IMR-90 (cell line): ENCODE results near the gene ZDHHC11B. TPM values are rescaled to one million over a fixed set of nuclear protein-coding genes. Genes with fewer than 3 reads are reported as not detected.
"Not testable (repeated sequence)": the region's sequence is repeated elsewhere in the genome, so short reads cannot be mapped to it uniquely, and the experiment has no call there.

Experiments used
- ATAC-seq: fragments of 200-7000 bp; cut with Tn5 transposase; 2 replicates; pipeline ENCODE4 v1.9.1; 2020; ENCODE audit warnings: low read depth, mild to moderate bottlenecking, moderate library complexity
- BruUV-seq: library from RNA; stranded (reverse); fragments of 400-500 nt; replicated peaks from 2 replicates; lab custom pipeline; 2021; lab: Mats Ljungman, UMichigan
- CTCF ChIA-PET: fragments of 300-600 bp; formaldehyde crosslinking; extraction: SDS; loops from one replicate; lab custom pipeline; 2021; ENCODE audit warnings: antibody characterized with exemption; lab: Yijun Ruan, JAX
- POLR2A ChIA-PET: fragments of 300-600 bp; sonication (Branson Sonifier 250); formaldehyde crosslinking; loops from one replicate; lab custom pipeline; 2022; ENCODE audit warnings: antibody characterized with exemption; ENCODE audit not compliant: unreplicated experiment; lab: Charles Lee
- DNase-seq: peaks from one replicate; pipeline ENCODE4 v3.0.0; 2013
- H2AFZ ChIP-seq: replicated peaks from 2 replicates; pipeline ENCODE3; 2013; ENCODE audit warnings: low read length, mild to moderate bottlenecking; ENCODE audit not compliant: poor library complexity
- H2AK5ac ChIP-seq: 2 replicates; pipeline ENCODE4 v1.6.1; 2013; ENCODE audit warnings: low read depth, low read length, inconsistent platforms
- H2AK9ac ChIP-seq: replicated peaks from 2 replicates; pipeline ENCODE3; 2013; ENCODE audit warnings: mild to moderate bottlenecking, low read depth, low read length, moderate library complexity; ENCODE audit not compliant: poor library complexity
- H2BK120ac ChIP-seq: 2 replicates; pipeline ENCODE4 v1.6.1; 2013; ENCODE audit warnings: low read depth, low read length, inconsistent platforms
- H2BK15ac ChIP-seq: 3 replicates; pipeline ENCODE4 v1.6.1; 2013; ENCODE audit warnings: low read depth, low read length, inconsistent platforms
- H2BK20ac ChIP-seq: 2 replicates; pipeline ENCODE4 v1.6.1; 2013; ENCODE audit warnings: low read depth, mild to moderate bottlenecking, inconsistent platforms, low read length, moderate library complexity
- H2BK5ac ChIP-seq: 2 replicates; pipeline ENCODE4 v1.6.1; 2013; ENCODE audit warnings: mild to moderate bottlenecking, low read depth, low read length, inconsistent platforms; ENCODE audit not compliant: poor library complexity, severe bottlenecking
- H3K14ac ChIP-seq: replicated peaks from 2 replicates; pipeline ENCODE4 v1.6.1; 2013; ENCODE audit warnings: low read depth, low read length, inconsistent platforms
- H3K18ac ChIP-seq: 2 replicates; pipeline ENCODE4 v1.6.1; 2013; ENCODE audit warnings: low read depth, low read length, control low read depth
- H3K23ac ChIP-seq: 2 replicates; pipeline ENCODE4 v1.6.1; 2013; ENCODE audit warnings: low read depth, low read length, inconsistent platforms
- H3K27ac ChIP-seq: 2 replicates; pipeline ENCODE4 v1.5.1; 2013; ENCODE audit warnings: mild to moderate bottlenecking, control low read depth, low read length; ENCODE audit not compliant: insufficient read depth
- H3K27me3 ChIP-seq: 2 replicates; pipeline ENCODE4 v1.6.1; 2013; ENCODE audit warnings: low read length; ENCODE audit not compliant: control insufficient read depth, insufficient read depth
- H3K36me3 ChIP-seq: 2 replicates; pipeline ENCODE4 v1.6.1; 2013; ENCODE audit warnings: low read length, mixed read lengths; ENCODE audit not compliant: control insufficient read depth, insufficient read depth
- H3K4ac ChIP-seq: 2 replicates; pipeline ENCODE4 v1.6.1; 2013; ENCODE audit warnings: low read depth, low read length, inconsistent platforms
- H3K4me1 ChIP-seq: 2 replicates; pipeline ENCODE4 v1.6.1; 2013; ENCODE audit warnings: low read length, mixed read lengths; ENCODE audit not compliant: control insufficient read depth, insufficient read depth
- H3K4me2 ChIP-seq: 2 replicates; pipeline ENCODE4 v1.6.1; 2013; ENCODE audit warnings: low read depth, mild to moderate bottlenecking, control low read depth, low read length, moderate library complexity
- H3K4me3 ChIP-seq: 2 replicates; pipeline ENCODE4 v1.5.1; 2013; ENCODE audit warnings: low read depth, mild to moderate bottlenecking, control low read depth, low read length, moderate library complexity; ENCODE audit not compliant: insufficient read depth
- H3K56ac ChIP-seq: 2 replicates; pipeline ENCODE4 v1.6.1; 2013; ENCODE audit warnings: low read length, inconsistent platforms; ENCODE audit not compliant: insufficient read depth; ENCODE audit errors: extremely low read depth
- H3K79me1 ChIP-seq, 2 experiments: 2 replicates each; pipeline ENCODE4 v1.6.1; 2013; ENCODE audit warnings: low read length in 2 of 2, inconsistent platforms in 1 of 2, low read depth in 1 of 2
- H3K9ac ChIP-seq: 2 replicates; pipeline ENCODE4 v1.6.1; 2013; ENCODE audit warnings: low read depth, low read length, control low read depth
- H3K9me1 ChIP-seq: 2 replicates; pipeline ENCODE4 v1.6.1; 2013; ENCODE audit warnings: low read length, inconsistent platforms; ENCODE audit not compliant: insufficient read depth
- H3K9me3 ChIP-seq: 2 replicates; pipeline ENCODE4 v1.6.1; 2013; ENCODE audit warnings: low read length; ENCODE audit not compliant: control insufficient read depth, insufficient read depth
- H4K20me1 ChIP-seq: 2 replicates; pipeline ENCODE4 v1.6.1; 2013; ENCODE audit warnings: low read length, inconsistent platforms; ENCODE audit not compliant: insufficient read depth
- H4K5ac ChIP-seq: 2 replicates; pipeline ENCODE4 v1.6.1; 2013; ENCODE audit warnings: mild to moderate bottlenecking, low read depth, low read length, control low read depth
- H4K8ac ChIP-seq, 2 experiments: 2 replicates each; pipeline ENCODE4 v1.6.1; 2013; ENCODE audit warnings: low read depth in 2 of 2, low read length in 2 of 2, control low read depth in 1 of 2, inconsistent platforms in 1 of 2
- H4K91ac ChIP-seq: 2 replicates; pipeline ENCODE4 v1.6.1; 2013; ENCODE audit warnings: low read depth, low read length, inconsistent platforms; ENCODE audit not compliant: insufficient read depth
- WGBS, 2 experiments: methylation state at CpG; one replicate each; pipeline versions ENCODE4 v1.1.5 to v1.1.7; 2013; ENCODE audit warnings: missing lambda C conversion rate in 2 of 2; ENCODE audit not compliant: insufficient read length in 1 of 2; ENCODE audit errors: extremely low coverage in 2 of 2; 5-methylcytosine and 5-hydroxymethylcytosine counted together
- dilution Hi-C: fragments of 300-500 bp; cut with HindIII; formaldehyde crosslinking; loops from one replicate; pipeline ENCODE4 v1.14.3; 2018; ENCODE audit warnings: low sequenced_read_pairs; ENCODE audit not compliant: unreplicated experiment
- in situ Hi-C: fragments of 300-500 bp; cut with MboI; formaldehyde crosslinking; loops from 3 replicates; pipeline ENCODE4 v1.14.3; 2019; ENCODE audit warnings: low sequenced_read_pairs, inconsistent platforms, mixed read lengths
- intact Hi-C: fragments of 100-400 bp; cut with micrococcal nuclease; formaldehyde crosslinking; loops from 2 replicates; pipeline ENCODE4 v1.10.0; 2022
- polyA plus RNA-seq, 3 experiments: library from polyadenylated mRNA; depleted of rRNA; stranded (reverse); fragments of >200 nt; gene quantifications; 2 replicates each; pipeline ENCODE4 v1.2.3, GENCODE V29; 2012; ENCODE audit warnings: low replicate concordance in 1 of 3
- total RNA-seq: library from RNA; depleted of rRNA; stranded (reverse); fragments of >200 nt; gene quantifications from 2 replicates; pipeline ENCODE4 v1.2.3, GENCODE V29; 2012

ZDHHC11B gene
- total and polyA plus RNA-seq, 2 of the 4 experiments (the other 2 are of a cell fraction) = 0.12 TPM; not detected in 1

DNA sequence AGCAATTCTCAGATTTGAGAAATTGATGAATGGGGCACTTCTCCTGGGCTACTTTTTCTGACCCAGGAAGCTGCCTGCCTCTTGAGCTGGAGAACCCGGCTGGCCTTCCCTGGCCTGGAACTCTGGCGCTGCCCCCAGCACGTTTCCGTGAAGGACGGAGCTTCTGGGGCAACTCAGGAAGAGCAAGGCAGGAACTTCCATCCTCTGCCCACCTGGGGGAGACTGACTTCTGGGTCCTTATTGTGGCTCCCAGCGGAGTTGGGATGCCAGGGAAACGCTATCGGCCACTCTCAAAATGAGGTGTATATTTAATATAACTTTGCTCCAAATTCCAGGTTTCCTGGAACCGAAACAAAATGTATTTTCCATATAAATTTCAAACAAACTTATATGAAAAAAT, 57.4 kb downstream of the ZDHHC11B start:
- H3K9ac ChIP-seq, dilution Hi-C loops, H3K4me3 ChIP-seq, H3K9me1 ChIP-seq, H3K36me3 ChIP-seq, H2BK5ac ChIP-seq, DNase-seq, intact Hi-C loops, H3K27ac ChIP-seq, H3K27me3 ChIP-seq, H2AK5ac ChIP-seq, H2AFZ ChIP-seq, H2BK120ac ChIP-seq, ATAC-seq, H2BK20ac ChIP-seq, H3K79me1 ChIP-seq, H4K20me1 ChIP-seq, H4K5ac ChIP-seq, H3K56ac ChIP-seq, H4K8ac ChIP-seq, H4K91ac ChIP-seq, BruUV-seq, H2AK9ac ChIP-seq, H3K14ac ChIP-seq, H3K4me2 ChIP-seq, CTCF ChIA-PET, POLR2A ChIA-PET, H3K9me3 ChIP-seq, H3K18ac ChIP-seq, H2BK15ac ChIP-seq, H3K4ac ChIP-seq, H3K4me1 ChIP-seq, in situ Hi-C loops, H3K23ac ChIP-seq: not testable (repeated sequence)
- WGBS, 2 experiments = no CpG with 5 or more reads among the region's 9 CpGs

DNA sequence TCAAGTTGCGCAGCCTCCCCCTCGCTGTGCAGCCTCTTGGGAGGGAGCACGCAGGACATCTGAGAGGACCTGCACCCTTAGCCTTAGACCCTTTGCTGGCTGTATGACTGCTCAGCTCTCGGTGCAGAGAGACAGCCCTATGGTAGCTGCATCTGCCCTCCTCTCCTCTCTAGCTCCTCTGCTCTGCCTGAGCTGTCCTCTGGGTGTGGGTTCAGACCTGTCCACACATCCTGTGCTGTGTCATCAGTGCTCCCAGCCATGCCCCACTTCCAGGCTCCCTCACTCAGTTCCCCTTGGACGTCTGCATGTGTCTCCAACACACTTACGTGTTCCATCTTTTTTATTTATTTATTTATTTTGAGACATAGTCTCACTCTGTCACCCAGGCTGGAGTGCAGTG, 60.7 kb downstream of the ZDHHC11B start:
- not testable (repeated sequence) for H3K4me3 ChIP-seq, H3K18ac ChIP-seq

More for the DNA sequence above, 60.7 kb downstream of the ZDHHC11B start:
- H3K4me1 ChIP-seq, H3K56ac ChIP-seq, H2AK5ac ChIP-seq, H4K91ac ChIP-seq, dilution Hi-C loops, H2BK15ac ChIP-seq, H4K20me1 ChIP-seq, H2AFZ ChIP-seq, H3K9ac ChIP-seq, H2BK5ac ChIP-seq, H3K36me3 ChIP-seq, CTCF ChIA-PET, BruUV-seq, H3K79me1 ChIP-seq, POLR2A ChIA-PET, H3K27ac ChIP-seq, H3K14ac ChIP-seq, H4K5ac ChIP-seq, DNase-seq, H3K27me3 ChIP-seq, H3K9me3 ChIP-seq, H3K4me2 ChIP-seq, ATAC-seq, H3K23ac ChIP-seq, H2BK20ac ChIP-seq, H3K4ac ChIP-seq, in situ Hi-C loops, H2BK120ac ChIP-seq, H2AK9ac ChIP-seq, H3K9me1 ChIP-seq, intact Hi-C loops, H4K8ac ChIP-seq: not testable (repeated sequence)
- no CpG with 5 or more reads among the region's 6 CpGs for WGBS, 2 experiments
